ENCODE results near the gene LRIT3. TPM values are rescaled to one million over a fixed set of nuclear protein-coding genes. Genes with fewer than 3 reads are reported as not detected.

The LRIT3 gene
- total and polyA plus RNA-seq, 2 of the 4 experiments (the other 2 are of a cell fraction) = 0.02 TPM; not detected in 1

GRCh38 chr4:109827672-109828071, 20.2 kb upstream of the LRIT3 start, which contains the start of gene RRH:
TSS of gene RRH (plus strand) at chr4:109827972. CDS start at chr4:109828028, 56 bp downstream.
- Histone ChIP-seq H3K27ac (ENCODE audit: insufficient read depth, low read length) (no peak within 1 kb of the TSS), H3K9me1 (ENCODE audit: insufficient read depth, low read length) (no peaks in the 10 kb centered on the region), H3K18ac (ENCODE audit: low read depth, low read length) (no peak within 1 kb of the TSS), H4K8ac (ENCODE audit: low read depth in 2 of 2, low read length in 2 of 2) (no peak within 1 kb of the TSS), H3K9me3 (ENCODE audit: control insufficient read depth, insufficient read depth, low read length) (no peaks in the 10 kb centered on the region), H3K27me3 (ENCODE audit: control insufficient read depth, insufficient read depth, low read length) (no peaks in the 10 kb centered on the region), H3K23ac (ENCODE audit: low read depth, low read length) (no peak within 1 kb of the TSS), H4K20me1 (ENCODE audit: insufficient read depth, low read length) (no peaks in the 10 kb centered on the region), H3K14ac (replicated peaks; ENCODE audit: low read depth, low read length) (no peak within 1 kb of the TSS), H2BK20ac (ENCODE audit: low read depth, low read length) (no peak within 1 kb of the TSS), H2BK120ac (ENCODE audit: low read depth, low read length) (no peak within 1 kb of the TSS), H2AK9ac (replicated peaks; ENCODE audit: low read depth, low read length, poor library complexity) (no peak within 1 kb of the TSS), H3K4me3 (ENCODE audit: insufficient read depth, low read depth, low read length) (no peak within 1 kb of the TSS), H4K5ac (ENCODE audit: low read depth, low read length) (no peak within 1 kb of the TSS), H3K4me1 (ENCODE audit: control insufficient read depth, insufficient read depth, low read length) (no peaks in the 10 kb centered on the region), H3K4me2 (ENCODE audit: low read depth, low read length) (no peak within 1 kb of the TSS), H2AK5ac (ENCODE audit: low read depth, low read length) (no peak within 1 kb of the TSS), H3K79me1 (ENCODE audit: low read depth in 1 of 2, low read length in 2 of 2) (0 out of 4 replicates have a peak, but pooled peaks cover 0 to 2% of the 10 kb centered on the region in 2 experiments), H4K91ac (ENCODE audit: insufficient read depth, low read depth, low read length) (no peak within 1 kb of the TSS), H3K56ac (ENCODE audit: extremely low read depth, insufficient read depth, low read length) (no peak within 1 kb of the TSS), H3K4ac (ENCODE audit: low read depth, low read length) (no peak within 1 kb of the TSS), H2BK15ac (ENCODE audit: low read depth, low read length) (no peak within 1 kb of the TSS), H2AFZ (replicated peaks; ENCODE audit: low read length, poor library complexity) (no peak within 1 kb of the TSS), H3K9ac (ENCODE audit: low read depth, low read length) (no peak within 1 kb of the TSS), H2BK5ac (ENCODE audit: low read depth, low read length, poor library complexity, severe bottlenecking) (no peak within 1 kb of the TSS), H3K36me3 (ENCODE audit: control insufficient read depth, insufficient read depth, low read length) (peaks cover 3% of the 10 kb centered on the region)
- ChIA-PET CTCF (interaction anchor here (0.6 kb wide), 1 partner anchor 11 kb away, joined by 3 read pairs; no protein-coding TSS in a partner anchor), POLR2A (ENCODE audit: unreplicated experiment) (no interaction called here)
- no TSS peak for BruUV-seq (replicated peaks)
- WGBS, 2 experiments (ENCODE audit: extremely low coverage in 2 of 2, insufficient read length in 1 of 2) = no CpG with 5 or more reads among the region's 2 CpGs
- dilution Hi-C loops (cut with HindIII; ENCODE audit: low sequenced_read_pairs, unreplicated experiment) = no loop called here
- no peak for DNase-seq
- in situ Hi-C loops (cut with MboI; ENCODE audit: low sequenced_read_pairs) = no loop called here
- no peak for ATAC-seq (ENCODE audit: low read depth)
- intact Hi-C loops (cut with micrococcal nuclease) = loop anchor here (2.0 to 10.0 kb wide), 3 partner anchors 150 to 1003 kb away; no protein-coding TSS in a partner anchor
- TF ChIP-seq MXI1 (IDR thresholded peaks at IDR 0.05; ENCODE audit: borderline replicate concordance, low read depth, low read length) = no peak
- TF ChIP-seq RFX5 (IDR thresholded peaks at IDR 0.05; ENCODE audit: low read depth, low read length) = no peak
- no peak for TF ChIP-seq CTCF (conservative IDR thresholded peaks at IDR 0.05; ENCODE audit: low read depth, low read length)
- TF ChIP-seq CEBPB (IDR thresholded peaks at IDR 0.05; ENCODE audit: low read depth, low read length) = no peak
